Daoy (cell line): Measurements from ENCODE around the gene ROPN1. TPM values are rescaled to one million over a fixed set of nuclear protein-coding genes. Genes with fewer than 3 reads are reported as not detected.
"Not testable (repeated sequence)": the region's sequence is repeated elsewhere in the genome, so short reads cannot be mapped to it uniquely, and the experiment has no call there.

ENCODE experiments used
- DNase-seq: peaks from one replicate; pipeline ENCODE4 v3.0.0-alpha.2; 2015; ENCODE audit warnings: low read depth
- total RNA-seq: library from RNA; depleted of rRNA; stranded (reverse); fragments of >200 nt; shearing (Covaris generic); gene quantifications from 2 replicates; pipeline ENCODE4 v1.2.3, GENCODE V29; 2014

The ROPN1 gene
- total RNA-seq, 1 experiment from 2014 or later, result not detected

GRCh38 chr3:123997543-123997942 lies 5.6 kb upstream of the ROPN1 start:
- no peak for DNase-seq

GRCh38 chr3:123993818-123994217 lies 1.9 kb upstream of the ROPN1 start:
- DNase-seq, result no peak

- DNase-seq, result no peak
Observed at GRCh38 chr3:123986427-123986826, 5.5 kb downstream of the ROPN1 start.

GRCh38 chr3:123984957-123985356 lies 7.0 kb downstream of the ROPN1 start:
- no peak for DNase-seq

DNA sequence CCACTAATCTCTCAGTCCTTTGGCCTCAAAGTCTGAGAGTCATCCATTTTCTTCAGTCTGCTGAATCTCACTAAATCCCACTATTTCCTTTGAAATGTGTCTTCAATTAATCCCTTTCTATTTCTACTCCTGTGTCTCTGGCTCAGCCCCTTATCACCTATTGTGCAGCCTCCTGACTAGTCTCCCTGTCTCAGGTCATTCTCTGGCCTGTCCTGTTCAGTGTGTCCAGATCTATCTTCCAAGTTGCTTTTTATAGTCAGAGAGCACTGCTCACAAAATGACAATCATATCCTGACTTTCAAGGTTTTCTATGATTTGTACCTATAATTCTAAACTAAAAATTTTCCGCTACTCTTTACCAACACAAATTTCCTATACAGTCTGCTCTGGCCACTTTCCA lies 7.6 kb downstream of the ROPN1 start:
- DNase-seq, result no peak

DNA sequence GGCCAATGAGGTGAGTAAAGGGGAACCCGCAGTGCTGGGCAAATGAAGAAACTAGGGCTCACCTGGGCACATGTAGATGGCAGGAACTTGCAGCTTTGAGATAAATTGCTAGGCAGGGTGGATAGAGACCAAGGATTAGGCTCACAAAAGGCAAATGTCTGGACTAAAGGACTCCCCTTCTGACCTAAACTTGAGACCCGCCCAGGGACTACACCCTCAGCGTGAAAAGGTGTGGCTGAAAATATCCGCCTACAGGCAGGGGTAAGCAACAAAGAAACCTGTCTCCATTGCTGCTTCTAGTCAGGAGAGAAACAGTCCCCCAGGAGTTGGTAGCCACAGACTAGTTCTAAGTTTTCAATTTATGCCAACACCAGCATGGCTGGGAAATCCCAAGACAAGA lies 10.6 kb downstream of the ROPN1 start:
- not testable (repeated sequence) for DNase-seq

GRCh38 chr3:123980539-123980938 lies 11.4 kb downstream of the ROPN1 start:
- no peak for DNase-seq

- DNase-seq, result peak; percentile 37
Observed at GRCh38 chr3:123979525-123980501, 12.1 kb downstream of the ROPN1 start.

DNA sequence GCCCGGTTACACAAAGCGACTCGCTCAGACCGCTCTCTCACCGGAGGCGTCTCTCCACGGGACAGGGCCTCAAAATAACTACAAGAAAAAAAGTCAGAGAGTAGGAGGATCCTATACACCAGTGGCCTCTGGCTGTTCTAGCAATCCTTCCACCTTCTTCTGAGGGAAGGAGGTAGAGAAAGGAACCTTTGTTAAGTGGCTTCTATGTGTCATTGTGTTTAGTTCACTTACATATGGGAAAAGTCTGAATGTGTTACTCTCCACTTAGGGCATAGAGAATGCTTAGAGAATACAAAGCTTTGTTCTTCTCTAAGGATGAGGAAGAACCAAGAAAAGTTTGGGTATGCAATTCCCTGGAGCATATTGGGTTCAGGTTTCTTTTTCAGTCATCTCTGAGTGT lies 15.0 kb downstream of the ROPN1 start:
- not testable (repeated sequence) for DNase-seq

GRCh38 chr3:123976181-123976898 lies 15.6 kb downstream of the ROPN1 start:
- peak; percentile 16 for DNase-seq

- DNase-seq, result not testable (repeated sequence)
Observed at GRCh38 chr3:123975030-123975429, 16.9 kb downstream of the ROPN1 start.

- DNase-seq, result no peak
Observed at GRCh38 chr3:123971406-123971805, 20.5 kb downstream of the ROPN1 start.

- not testable (repeated sequence) for DNase-seq
Observed at GRCh38 chr3:123967260-123967659, 24.7 kb downstream of the ROPN1 start.

DNA sequence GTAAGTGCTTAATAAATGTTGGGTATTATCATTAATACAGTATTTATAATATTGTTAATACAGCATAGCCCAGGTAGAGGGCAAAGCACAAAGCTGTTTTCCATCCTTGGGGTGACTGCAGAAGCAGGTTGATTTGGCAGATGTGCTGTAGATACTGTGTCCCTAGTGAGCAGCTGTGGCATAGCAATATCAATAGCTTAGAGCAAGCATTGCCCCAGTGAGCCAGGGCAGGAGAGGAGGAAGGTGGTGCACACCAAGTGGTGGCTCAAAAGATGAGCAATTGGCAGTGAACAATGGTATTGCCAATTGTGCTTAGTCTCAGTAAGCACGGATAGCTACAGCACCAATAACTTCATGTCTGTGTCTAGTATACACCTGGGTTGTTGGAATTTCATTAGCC lies 25.1 kb downstream of the ROPN1 start:
- not testable (repeated sequence) for DNase-seq

DNA sequence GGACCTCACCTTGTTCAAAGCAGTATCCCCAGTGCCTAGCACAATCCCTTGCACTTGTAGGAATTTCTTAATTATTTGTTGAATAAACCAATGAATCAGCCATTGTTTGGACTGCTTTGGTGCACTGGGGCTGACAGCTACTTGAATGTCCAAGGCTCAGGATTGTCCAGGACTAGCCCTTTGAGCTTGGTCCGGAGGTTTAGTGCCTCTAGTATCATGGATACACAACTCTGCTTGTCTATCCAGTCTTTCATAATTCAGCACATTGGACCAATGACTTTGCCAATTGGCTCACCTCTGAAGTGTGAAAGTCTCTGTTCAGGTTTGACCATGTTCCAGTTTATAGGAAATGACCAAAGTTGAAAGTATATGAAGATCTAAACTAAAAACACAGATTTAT lies 27.1 kb downstream of the ROPN1 start:
- DNase-seq, result not testable (repeated sequence)

DNA sequence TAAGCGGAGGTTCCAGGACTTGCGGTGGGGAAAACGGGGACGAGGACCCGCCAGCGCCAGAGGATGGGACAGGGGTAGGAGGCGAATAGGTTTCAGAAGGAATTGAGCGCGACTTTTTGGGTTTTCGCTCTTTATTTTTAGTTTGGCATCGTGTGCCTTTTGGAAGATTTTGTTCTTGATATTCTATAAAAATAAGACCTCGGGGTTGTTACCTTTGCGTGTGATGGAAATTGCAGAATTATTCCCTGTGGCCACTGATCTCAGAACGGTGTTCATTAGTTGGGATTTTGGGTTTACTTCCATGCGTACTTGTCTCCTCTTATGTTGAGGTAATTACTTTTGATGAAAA lies 30.4 kb downstream of the ROPN1 start:
- no peak for DNase-seq

GRCh38 chr3:123960781-123961507 lies 31.0 kb downstream of the ROPN1 start, which contains the start of gene CCDC14:
CCDC14 (minus strand) TSS chr3:123961229; CDS start chr3:123961173, 56 bp downstream.
- peak; percentile 99 for DNase-seq

GRCh38 chr3:123953735-123954134 lies 38.2 kb downstream of the ROPN1 start:
- no peak for DNase-seq

GRCh38 chr3:123952844-123953520 lies 38.9 kb downstream of the ROPN1 start:
- no peak for DNase-seq

DNA sequence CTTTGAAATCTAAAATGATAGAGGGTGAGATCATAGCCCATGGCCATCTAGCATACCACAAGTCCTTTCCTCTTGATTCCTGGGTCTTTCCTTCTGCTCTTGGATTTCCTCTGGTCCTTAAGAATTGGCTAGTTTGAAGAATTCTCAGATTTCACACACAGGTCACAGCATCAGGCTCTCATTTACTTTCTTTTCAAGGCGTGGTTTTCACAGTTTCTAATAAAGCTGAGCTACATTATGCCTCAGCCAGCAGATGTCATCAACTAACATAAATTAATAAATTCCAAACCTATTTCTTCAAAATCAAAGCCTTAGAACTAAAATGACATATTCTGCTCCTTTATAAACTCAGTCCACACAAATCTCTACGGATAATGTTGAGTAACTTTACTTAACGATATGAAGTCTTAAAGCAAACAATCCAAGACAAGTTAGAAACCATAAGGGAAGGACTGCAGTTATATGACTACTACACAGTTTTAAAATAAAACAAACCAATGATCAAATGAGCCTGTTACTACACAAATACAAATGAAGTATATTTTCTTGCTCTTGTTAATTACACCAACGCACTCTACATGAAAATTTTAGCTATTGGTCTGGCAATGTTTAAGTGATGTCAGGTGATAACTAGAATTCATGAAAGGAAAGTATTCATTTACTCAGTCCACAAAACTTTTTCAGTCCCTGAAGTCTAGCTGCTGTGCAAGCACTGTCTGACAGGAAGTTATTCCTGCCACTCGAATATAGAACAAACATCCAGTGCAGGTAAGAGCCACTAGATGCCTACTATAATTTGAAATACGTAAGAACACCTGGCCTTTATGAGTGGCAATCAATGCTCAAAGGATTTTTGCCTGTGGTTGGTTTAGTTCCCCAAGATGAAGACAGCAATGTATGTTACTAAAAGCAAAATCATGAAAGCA lies 40.1 kb downstream of the ROPN1 start:
- no peak for DNase-seq
